GM18951 (cell line): ENCODE data around the gene RARS1.

ENCODE experiments used
- POLR2A ChIP-seq: IDR thresholded peaks from 4 replicates; pipeline ENCODE4 v1.6.1; 2011; ENCODE audit warnings: mild to moderate bottlenecking; ENCODE audit not compliant: insufficient read length, insufficient read depth; ENCODE audit errors: extremely low read depth
- in situ Hi-C: fragments of 300-500 bp; cut with MboI; formaldehyde crosslinking; loops from one replicate; pipeline ENCODE4 v1.12.0; 2022; ENCODE audit warnings: low sequenced_read_pairs, mixed read lengths, inconsistent platforms; ENCODE audit not compliant: unreplicated experiment

Gene RARS1

GRCh38 chr5:168486136-168486879 is at the start of gene RARS1:
TSS of gene RARS1 (plus strand) at chr5:168486471. CDS start at chr5:168486499, 28 bp downstream.
- in situ Hi-C loops, result no loop called here
- TF ChIP-seq POLR2A, result peak; percentile 87

- in situ Hi-C loops, result no loop called here
- TF ChIP-seq POLR2A, result no peak
Observed at GRCh38 chr5:168438349-168438748, 47.9 kb upstream of the RARS1 start.

- in situ Hi-C loops, result no loop called here
Observed at GRCh38 chr5:168443533-168443932, 42.7 kb upstream of the RARS1 start.

GRCh38 chr5:168443950-168444700 is 42.1 kb upstream of the RARS1 start:
- in situ Hi-C loops, result no loop called here

More at GRCh38 chr5:168443533-168443932, 42.7 kb upstream of the RARS1 start:
- no peak for TF ChIP-seq POLR2A

GRCh38 chr5:168446983-168447619 is 39.2 kb upstream of the RARS1 start:
- no peak for TF ChIP-seq POLR2A

More at GRCh38 chr5:168443950-168444700, 42.1 kb upstream of the RARS1 start:
- no peak for TF ChIP-seq POLR2A

GRCh38 chr5:168447808-168448207 is 38.5 kb upstream of the RARS1 start:
- TF ChIP-seq POLR2A, result no peak
- in situ Hi-C loops, result no loop called here

More at GRCh38 chr5:168446983-168447619, 39.2 kb upstream of the RARS1 start:
- in situ Hi-C loops, result no loop called here

GRCh38 chr5:168449166-168449565 is 37.1 kb upstream of the RARS1 start:
- in situ Hi-C loops, result no loop called here
- TF ChIP-seq POLR2A, result no peak

GRCh38 chr5:168451565-168451964 is 34.7 kb upstream of the RARS1 start:
- TF ChIP-seq POLR2A, result no peak
- in situ Hi-C loops, result no loop called here

- in situ Hi-C loops, result no loop called here
- no peak for TF ChIP-seq POLR2A
Observed at GRCh38 chr5:168455201-168455600, 31.1 kb upstream of the RARS1 start.

- no peak for TF ChIP-seq POLR2A
- in situ Hi-C loops, result no loop called here
Observed at GRCh38 chr5:168457542-168457941, 28.7 kb upstream of the RARS1 start.

- TF ChIP-seq POLR2A, result no peak
- in situ Hi-C loops, result no loop called here
Observed at GRCh38 chr5:168460606-168461005, 25.7 kb upstream of the RARS1 start.

GRCh38 chr5:168463081-168463480 is 23.2 kb upstream of the RARS1 start:
- no peak for TF ChIP-seq POLR2A
- in situ Hi-C loops, result no loop called here

GRCh38 chr5:168464214-168464613 is 22.1 kb upstream of the RARS1 start:
- in situ Hi-C loops, result no loop called here
- TF ChIP-seq POLR2A, result no peak
